HCT116 (cell line): ENCODE results near the gene SP3. TPM values are rescaled to one million over a fixed set of nuclear protein-coding genes. Genes with fewer than 3 reads are reported as not detected.

Experiments
- ATAC-seq: fragments of 200-7000 bp; cut with Tn5 transposase; 2 replicates; pipeline ENCODE4 v1.9.1; 2020; ENCODE audit warnings: mild to moderate bottlenecking, moderate library complexity
- BruUV-seq: library from RNA; stranded (reverse); fragments of 400-500 nt; replicated peaks from 2 replicates; lab custom pipeline; 2021; lab: Mats Ljungman, UMichigan
- CTCF ChIA-PET: fragments of 300-600 bp; sonication (Branson Sonifier 250); formaldehyde crosslinking; loops from one replicate; lab custom pipeline; 2021; ENCODE audit warnings: antibody characterized with exemption; lab: Charles Lee
- POLR2A ChIA-PET: fragments of 300-600, 350-600 bp; sonication (Branson Sonifier 250); formaldehyde crosslinking; loops from one replicate; lab custom pipeline; 2021; ENCODE audit warnings: antibody characterized with exemption; lab: Charles Lee
- RAD21 ChIA-PET, 2 experiments: fragments of 300-600 bp; sonication (Branson Sonifier 250); formaldehyde crosslinking; loops; one replicate each; lab custom pipeline; 2023; ENCODE audit warnings: low total read pairs in 2 of 2; ENCODE audit not compliant: uncharacterized antibody in 2 of 2, unreplicated experiment in 2 of 2, low non-redundant PET in 1 of 2; lab: Charles Lee
- DNase-seq: peaks from one replicate; pipeline ENCODE4 v3.0.0-alpha.2; 2010; ENCODE audit warnings: low read depth, low spot score
- H2AFZ ChIP-seq: fragments of 200-600 bp; shearing (Covaris generic), sonication (generic); 2 replicates; pipeline ENCODE4 v1.6.1; 2017; ENCODE audit warnings: low read depth, mixed run types, mixed read lengths, antibody characterized with exemption, low read length; ENCODE audit not compliant: poor library complexity, severe bottlenecking
- H3K27ac ChIP-seq: 2 replicates; pipeline ENCODE4 v1.5.1; 2012; ENCODE audit warnings: low read depth, low read length
- H3K27me3 ChIP-seq: fragments of 200-600 bp; sonication (generic); 2 replicates; pipeline ENCODE4 v1.6.1; 2016; ENCODE audit warnings: mixed run types, low read length, mixed read lengths; ENCODE audit not compliant: insufficient read depth
- H3K36me3 ChIP-seq, 2 experiments: fragments of 200-500 bp in 1 of 2; fragments of 200-600 bp in 1 of 2; sonication (Bioruptor generic) in 1 of 2; sonication (generic) in 1 of 2; 2 replicates each; pipeline versions ENCODE4 v1.5.1 to v1.6.1; 2014 to 2016; ENCODE audit warnings: low read length in 2 of 2, inconsistent platforms in 1 of 2, mixed read lengths in 1 of 2, mixed run types in 1 of 2; ENCODE audit not compliant: insufficient read depth in 2 of 2, control insufficient read depth in 1 of 2
- H3K4me1 ChIP-seq, 2 experiments: fragments of 200-600 bp in 1 of 2; sonication (generic) in 1 of 2; 2 replicates each; pipeline versions ENCODE4 v1.5.1 to v1.6.1; 2012 to 2017; ENCODE audit warnings: low read length in 2 of 2, inconsistent platforms in 1 of 2, mild to moderate bottlenecking in 1 of 2, mixed read lengths in 1 of 2, mixed run types in 1 of 2, moderate library complexity in 1 of 2; ENCODE audit not compliant: insufficient read depth in 2 of 2, control insufficient read depth in 1 of 2
- H3K4me2 ChIP-seq: fragments of 200-600 bp; sonication (generic); 2 replicates; pipeline ENCODE4 v1.6.1; 2017; ENCODE audit warnings: mixed run types, low read length, mixed read lengths
- H3K4me3 ChIP-seq, 2 experiments: fragments of 200-600 bp in 1 of 2; sonication (generic) in 1 of 2; replicated peaks in 1 of 2; 2 replicates each; pipeline ENCODE4 v1.5.1; 2011 to 2016; ENCODE audit warnings: low read length in 2 of 2, control low read depth in 1 of 2, low read depth in 1 of 2, mild to moderate bottlenecking in 1 of 2, mixed read lengths in 1 of 2, mixed run types in 1 of 2
- H3K79me2 ChIP-seq: fragments of 200-600 bp; sonication (generic); 2 replicates; pipeline ENCODE4 v1.6.1; 2017; ENCODE audit warnings: mild to moderate bottlenecking, mixed run types, low read length, moderate library complexity, mixed read lengths; ENCODE audit not compliant: insufficient read depth
- H3K9ac ChIP-seq: fragments of 200-600 bp; sonication (generic); 2 replicates; pipeline ENCODE4 v1.6.1; 2016; ENCODE audit warnings: low read length, mixed read lengths
- H3K9me2 ChIP-seq: fragments of 200-600 bp; sonication (generic), shearing (Covaris generic); 2 replicates; pipeline ENCODE4 v1.6.1; 2017; ENCODE audit warnings: mixed run types, mild to moderate bottlenecking, moderate library complexity; ENCODE audit not compliant: insufficient read depth
- H3K9me3 ChIP-seq, 2 experiments: fragments of 200-500 bp in 1 of 2; fragments of 200-600 bp in 1 of 2; sonication (Bioruptor generic) in 1 of 2; sonication (generic) in 1 of 2; 2 replicates each; pipeline ENCODE4 v1.6.1; 2014 to 2017; ENCODE audit warnings: low read length in 2 of 2, mixed read lengths in 2 of 2, inconsistent platforms in 1 of 2, low read depth in 1 of 2, mild to moderate bottlenecking in 1 of 2, mixed run types in 1 of 2, moderate library complexity in 1 of 2; ENCODE audit not compliant: control insufficient read depth in 1 of 2, insufficient read depth in 1 of 2
- H4K20me1 ChIP-seq: fragments of 200-600 bp; sonication (generic), shearing (Covaris generic); 2 replicates; pipeline ENCODE4 v1.6.1; 2017; ENCODE audit warnings: mixed run types, mild to moderate bottlenecking, moderate library complexity; ENCODE audit not compliant: insufficient read depth
- EGR1 ChIP-seq: IDR thresholded peaks from 2 replicates; pipeline ENCODE4 v1.6.1; 2012; ENCODE audit warnings: low read depth
- EZH2 ChIP-seq: fragments of 200-600 bp; sonication (generic); IDR thresholded peaks from 2 replicates; pipeline ENCODE4 v1.6.1; 2017; ENCODE audit warnings: antibody characterized with exemption, mixed run types
- EZH2phosphoT487 ChIP-seq: fragments of 200-600 bp; IDR thresholded peaks from 2 replicates; pipeline ENCODE4 v1.6.1; 2018; ENCODE audit warnings: antibody characterized with exemption, borderline replicate concordance
- FOSL1 ChIP-seq: IDR thresholded peaks from 2 replicates; pipeline ENCODE4 v1.6.1; 2012; ENCODE audit warnings: low read depth
- JUND ChIP-seq: IDR thresholded peaks from 2 replicates; pipeline ENCODE4 v1.6.1; 2012
- MAX ChIP-seq: IDR thresholded peaks from 2 replicates; pipeline ENCODE4 v1.6.1; 2012
- RAD21 ChIP-seq: IDR thresholded peaks from 2 replicates; pipeline ENCODE4 v1.6.1; 2012; ENCODE audit warnings: low read depth, mild to moderate bottlenecking
- YY1 ChIP-seq: IDR thresholded peaks from 2 replicates; pipeline ENCODE4 v1.6.1; 2011; ENCODE audit warnings: low read length, low read depth, moderate library complexity, mild to moderate bottlenecking; ENCODE audit not compliant: insufficient replicate concordance; ENCODE audit errors: extremely low read depth
- ZBTB33 ChIP-seq: IDR thresholded peaks from 2 replicates; pipeline ENCODE4 v1.6.1; 2011; ENCODE audit warnings: mild to moderate bottlenecking, low read length, moderate library complexity; ENCODE audit not compliant: insufficient replicate concordance; ENCODE audit errors: extremely low read depth
- ZFX ChIP-seq: fragments of 450-650 bp; IDR thresholded peaks from 2 replicates; pipeline ENCODE4 v1.6.1; 2017
- ZNF274 ChIP-seq: fragments of 200-500 bp; sonication (Bioruptor generic); IDR thresholded peaks from 2 replicates; pipeline ENCODE4 v1.6.1; 2014; ENCODE audit warnings: mild to moderate bottlenecking, low read depth, low read length, inconsistent platforms
- intact Hi-C: fragments of 100-400 bp; cut with micrococcal nuclease; formaldehyde crosslinking; loops from 2 replicates; pipeline ENCODE4 v1.10.0; 2022
- total RNA-seq: library from RNA; stranded (reverse); gene quantifications from one replicate; pipeline ENCODE4 v1.2.1, GENCODE V29; 2021; ENCODE audit not compliant: unreplicated experiment

The SP3 gene
- total RNA-seq, 1 experiment from 2014 or later, result 98.0 TPM

GRCh38 chr2:173984866-173985604 is 19.9 kb upstream of the SP3 start:
- DNase-seq (no peak), ATAC-seq (no peak)
- H3K9ac ChIP-seq, result no peak overlapping the region
- no peak for TF ChIP-seq YY1
- no peak for TF ChIP-seq EZH2
- TF ChIP-seq EZH2phosphoT487, result no peak
- TF ChIP-seq JUND, result no peak
- no peak for TF ChIP-seq ZFX
- TF ChIP-seq FOSL1, result no peak
- TF ChIP-seq MAX, result no peak
- no peak for TF ChIP-seq RAD21
- no peak for TF ChIP-seq ZNF274
- TF ChIP-seq EGR1, result no peak
- TF ChIP-seq ZBTB33, result no peak
- no peak overlapping the region for H2AFZ ChIP-seq
- ChIA-PET RAD21 (no interaction called here), CTCF (no interaction called here), POLR2A (no interaction called here)
- H4K20me1 ChIP-seq, result no peaks in the 10 kb centered on the region
- no peak overlapping the region for H3K27ac ChIP-seq
- intact Hi-C loops, result no loop called here
- no TSS peak for BruUV-seq
- H3K4me2 ChIP-seq, result no peak overlapping the region
- peaks cover 8% of the 10 kb centered on the region in 2 experiments; a peak in 3 of 4 replicates for H3K4me1 ChIP-seq
- no peaks in the 10 kb centered on the region for H3K9me2 ChIP-seq
- H3K4me3 ChIP-seq, result no peak overlapping the region
- no peaks in the 10 kb centered on the region for H3K36me3 ChIP-seq
- H3K27me3 ChIP-seq, result no peaks in the 10 kb centered on the region
- no peaks in the 10 kb centered on the region for H3K79me2 ChIP-seq
- no peaks in the 10 kb centered on the region for H3K9me3 ChIP-seq
